Measurements from ENCODE around the gene TUBGCP6.

The TUBGCP6 gene

GRCh38 chr22:50184902-50185374, 59.9 kb downstream of the TUBGCP6 start:
- Histone ChIP-seq H3K4me2 (ENCODE audit: insufficient read depth, low read length) (peak overlapping the region; percentile 84), H2AFZ (ENCODE audit: low read depth, low read length) (peak overlapping the region; percentile 98), H3K79me2 (ENCODE audit: insufficient read depth, low read length) (peaks cover 43% of the 10 kb centered on the region), H3K4me3 (ENCODE audit: low read depth in 1 of 2, low read length in 2 of 2) (peak overlapping the region in 1 of 2 experiments; percentile 69; a peak in 2 of 4 replicates), H3K27ac (ENCODE audit: low read length) (peak overlapping the region; percentile 92), H3K4me1 (ENCODE audit: insufficient read depth, low read length) (peaks cover 38% of the 10 kb centered on the region), H3K36me3 (ENCODE audit: insufficient read depth, low read length) (peaks cover 15% of the 10 kb centered on the region), H3K27me3 (ENCODE audit: insufficient read depth, low read length, poor library complexity) (no peaks in the 10 kb centered on the region), H4K20me1 (ENCODE audit: insufficient read depth, low read length) (peaks cover 29% of the 10 kb centered on the region), H3K9me3 (ENCODE audit: insufficient read depth, low read length, severe bottlenecking) (no peaks in the 10 kb centered on the region), H3K9ac (ENCODE audit: low read depth, low read length) (peak overlapping the region; percentile 61)
- ATAC-seq (ENCODE audit: insufficient read depth, low read depth), result no peak
- TF ChIP-seq EZH2 (IDR thresholded peaks at IDR 0.05; ENCODE audit: borderline replicate concordance, low read depth, low read length, severe bottlenecking), result no peak
- TF ChIP-seq CTCF (IDR thresholded peaks at IDR 0.05; ENCODE audit: borderline replicate concordance, extremely low read depth, low read length, poor library complexity, severe bottlenecking), result no peak
- DNase-seq, result no peak

GRCh38 chr22:50184004-50184901, 60.6 kb downstream of the TUBGCP6 start:
- DNase-seq (no peak), ATAC-seq (ENCODE audit: insufficient read depth, low read depth) (no peak)
- Histone ChIP-seq H3K4me2 (ENCODE audit: insufficient read depth, low read length) (no peak overlapping the region), H3K36me3 (ENCODE audit: insufficient read depth, low read length) (peaks cover 11% of the 10 kb centered on the region), H3K79me2 (ENCODE audit: insufficient read depth, low read length) (peaks cover 36% of the 10 kb centered on the region), H4K20me1 (ENCODE audit: insufficient read depth, low read length) (peaks cover 22% of the 10 kb centered on the region), H3K9ac (ENCODE audit: low read depth, low read length) (no peak overlapping the region), H3K9me3 (ENCODE audit: insufficient read depth, low read length, severe bottlenecking) (no peaks in the 10 kb centered on the region), H3K4me1 (ENCODE audit: insufficient read depth, low read length) (peaks cover 32% of the 10 kb centered on the region), H3K4me3 (ENCODE audit: low read depth in 1 of 2, low read length in 2 of 2) (no peak overlapping the region), H2AFZ (ENCODE audit: low read depth, low read length) (no peak overlapping the region), H3K27ac (ENCODE audit: low read length) (no peak overlapping the region), H3K27me3 (ENCODE audit: insufficient read depth, low read length, poor library complexity) (no peaks in the 10 kb centered on the region)
- TF ChIP-seq CTCF (IDR thresholded peaks at IDR 0.05; ENCODE audit: borderline replicate concordance, extremely low read depth, low read length, poor library complexity, severe bottlenecking) (no peak), EZH2 (IDR thresholded peaks at IDR 0.05; ENCODE audit: borderline replicate concordance, low read depth, low read length, severe bottlenecking) (no peak)

GRCh38 chr22:50183141-50183971, 61.5 kb downstream of the TUBGCP6 start:
- Histone ChIP-seq H3K4me3 (ENCODE audit: low read depth in 1 of 2, low read length in 2 of 2) (no peak overlapping the region), H3K4me1 (ENCODE audit: insufficient read depth, low read length) (peaks cover 23% of the 10 kb centered on the region), H3K79me2 (ENCODE audit: insufficient read depth, low read length) (peaks cover 27% of the 10 kb centered on the region), H3K36me3 (ENCODE audit: insufficient read depth, low read length) (peaks cover 2% of the 10 kb centered on the region; the same call in 1 of the 2 replicates), H3K4me2 (ENCODE audit: insufficient read depth, low read length) (no peak overlapping the region), H2AFZ (ENCODE audit: low read depth, low read length) (no peak overlapping the region), H3K27me3 (ENCODE audit: insufficient read depth, low read length, poor library complexity) (no peaks in the 10 kb centered on the region), H3K9ac (ENCODE audit: low read depth, low read length) (no peak overlapping the region), H3K9me3 (ENCODE audit: insufficient read depth, low read length, severe bottlenecking) (no peaks in the 10 kb centered on the region), H4K20me1 (ENCODE audit: insufficient read depth, low read length) (peaks cover 13% of the 10 kb centered on the region), H3K27ac (ENCODE audit: low read length) (no peak overlapping the region)
- ATAC-seq (ENCODE audit: insufficient read depth, low read depth) (no peak), DNase-seq (no peak)
- TF ChIP-seq CTCF (IDR thresholded peaks at IDR 0.05; ENCODE audit: borderline replicate concordance, extremely low read depth, low read length, poor library complexity, severe bottlenecking), result no peak
- no peak for TF ChIP-seq EZH2 (IDR thresholded peaks at IDR 0.05; ENCODE audit: borderline replicate concordance, low read depth, low read length, severe bottlenecking)
